ENCODE results near the gene DTD2. TPM values are rescaled to one million over a fixed set of nuclear protein-coding genes. Genes with fewer than 3 reads are reported as not detected.

DTD2 gene
- total RNA-seq, 1 experiment from 2014 or later: 55.4 TPM

GRCh38 chr14:31410048-31410650, 47.2 kb downstream of the DTD2 start:
- no peak for DNase-seq (ENCODE audit: extremely low read depth, low read depth)

- no peak for DNase-seq (ENCODE audit: extremely low read depth, low read depth)
Observed at GRCh38 chr14:31408421-31408820, 48.9 kb downstream of the DTD2 start.

GRCh38 chr14:31405599-31406232, 51.6 kb downstream of the DTD2 start:
- no peak for DNase-seq (ENCODE audit: extremely low read depth, low read depth)

GRCh38 chr14:31405106-31405505, 52.2 kb downstream of the DTD2 start:
- DNase-seq (ENCODE audit: extremely low read depth, low read depth): no peak

GRCh38 chr14:31403707-31404106, 53.6 kb downstream of the DTD2 start:
- no peak for DNase-seq (ENCODE audit: extremely low read depth, low read depth)

GRCh38 chr14:31402764-31403439, 54.4 kb downstream of the DTD2 start:
- DNase-seq (ENCODE audit: extremely low read depth, low read depth): no peak

- DNase-seq (ENCODE audit: extremely low read depth, low read depth): no peak
Observed at GRCh38 chr14:31401369-31401932, 55.9 kb downstream of the DTD2 start.

GRCh38 chr14:31400031-31400638, 57.2 kb downstream of the DTD2 start:
- DNase-seq (ENCODE audit: extremely low read depth, low read depth): no peak

Other genes starting within 250 kb of the DTD2 start
- 143 and 177 TPM in 2 replicates for gene HECTD1, start 249.7 kb downstream of the DTD2 start, total RNA-seq (2014; rRNA removed; shearing (Covaris generic))
- gene HEATR5A, start 37.0 kb downstream of the DTD2 start, total RNA-seq (2014; rRNA removed; shearing (Covaris generic)): 38.4 and 40.0 TPM in 2 replicates
- not detected in 2 replicates for gene GPR33, start 30.5 kb upstream of the DTD2 start, total RNA-seq (2014; rRNA removed; shearing (Covaris generic))
- 16.0 and 17.2 TPM in 2 replicates for gene NUBPL, start 103.9 kb upstream of the DTD2 start, total RNA-seq (2014; rRNA removed; shearing (Covaris generic))

Data from NCI-H460 (cell line).